PC-3 (cell line): Measurements from ENCODE around the gene DCAF8.

Experiments used
- EZH2 ChIP-seq: fragments of 300-600 bp; sonication (generic); IDR thresholded peaks from one replicate; pipeline ENCODE4 v1.6.1; 2017; ENCODE audit warnings: antibody characterized with exemption, mild to moderate bottlenecking, low read length; ENCODE audit not compliant: unreplicated experiment
- EZH2phosphoT487 ChIP-seq: fragments of 300-600 bp; sonication (generic); IDR thresholded peaks from 2 replicates; pipeline ENCODE4 v1.6.1; 2018; ENCODE audit warnings: mild to moderate bottlenecking, antibody characterized with exemption, low read length, borderline replicate concordance
- TF ChIP-seq, protein P1 (sequence below): fragments of 300-600 bp; sonication (generic); conservative IDR thresholded peaks from 2 replicates; pipeline ENCODE4 v1.5.1; 2017; ENCODE audit warnings: antibody characterized with exemption, low read depth, mild to moderate bottlenecking, low read length

GRCh38 chr1:160245434-160245833 lies 16.9 kb downstream of the DCAF8 start:
- no peak for TF ChIP-seq EZH2
- TF ChIP-seq, protein P1, sequence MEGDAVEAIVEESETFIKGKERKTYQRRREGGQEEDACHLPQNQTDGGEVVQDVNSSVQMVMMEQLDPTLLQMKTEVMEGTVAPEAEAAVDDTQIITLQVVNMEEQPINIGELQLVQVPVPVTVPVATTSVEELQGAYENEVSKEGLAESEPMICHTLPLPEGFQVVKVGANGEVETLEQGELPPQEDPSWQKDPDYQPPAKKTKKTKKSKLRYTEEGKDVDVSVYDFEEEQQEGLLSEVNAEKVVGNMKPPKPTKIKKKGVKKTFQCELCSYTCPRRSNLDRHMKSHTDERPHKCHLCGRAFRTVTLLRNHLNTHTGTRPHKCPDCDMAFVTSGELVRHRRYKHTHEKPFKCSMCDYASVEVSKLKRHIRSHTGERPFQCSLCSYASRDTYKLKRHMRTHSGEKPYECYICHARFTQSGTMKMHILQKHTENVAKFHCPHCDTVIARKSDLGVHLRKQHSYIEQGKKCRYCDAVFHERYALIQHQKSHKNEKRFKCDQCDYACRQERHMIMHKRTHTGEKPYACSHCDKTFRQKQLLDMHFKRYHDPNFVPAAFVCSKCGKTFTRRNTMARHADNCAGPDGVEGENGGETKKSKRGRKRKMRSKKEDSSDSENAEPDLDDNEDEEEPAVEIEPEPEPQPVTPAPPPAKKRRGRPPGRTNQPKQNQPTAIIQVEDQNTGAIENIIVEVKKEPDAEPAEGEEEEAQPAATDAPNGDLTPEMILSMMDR = no peak
- TF ChIP-seq EZH2phosphoT487 = no peak
